Peyer's patch (tissue), 4 donors: ENCODE results near the gene INTS1. TPM values are rescaled to one million over a fixed set of nuclear protein-coding genes. Genes with fewer than 3 reads are reported as not detected.

ENCODE experiments used
- DNase-seq, 3 donors: peaks; one replicate each; pipeline ENCODE4 v3.0.0-alpha.2; 2017 to 2019
- H3K27ac ChIP-seq, 4 donors: fragments of 200-600 bp; sonication (generic); one replicate each; pipeline ENCODE4 v1.5.1; 2016 to 2019
- H3K27me3 ChIP-seq, 2 donors: fragments of 200-600 bp; sonication (generic); one replicate each; pipeline ENCODE4 v1.5.1; 2019
- H3K36me3 ChIP-seq, 3 donors: fragments of 200-600 bp; sonication (generic); one replicate each; pipeline ENCODE4 v1.5.1; 2016 to 2019
- H3K4me1 ChIP-seq, 4 donors: fragments of 200-600 bp; sonication (generic); one replicate each; pipeline ENCODE4 v1.5.1; 2016 to 2019
- H3K4me3 ChIP-seq, 4 donors: fragments of 200-600 bp; sonication (generic); 1 replicate in 3 of 4; 2 replicates in 1 of 4; pipeline ENCODE4 v1.5.1; 2016 to 2019; ENCODE audit warnings: mild to moderate bottlenecking in 1 of 4
- H3K9me3 ChIP-seq, 4 donors: fragments of 200-600 bp; sonication (generic); one replicate each; pipeline ENCODE4 v1.5.1; 2016 to 2019; ENCODE audit warnings: mild to moderate bottlenecking in 1 of 4
- CTCF ChIP-seq, 6 experiments: fragments of 450-650 bp in 4 of 6; fragments of 200-600 bp in 2 of 6; sonication (generic) in 1 of 6; IDR thresholded peaks; one replicate each; pipeline ENCODE4 v1.5.1; 2017 to 2019; ENCODE audit warnings: antibody characterized with exemption in 6 of 6, mild to moderate bottlenecking in 3 of 6, moderate library complexity in 1 of 6
- POLR2A ChIP-seq, 2 donors: fragments of 450-650 bp; IDR thresholded peaks; one replicate each; pipeline ENCODE4 v1.5.1; 2017; ENCODE audit warnings: antibody characterized with exemption in 2 of 2, mild to moderate bottlenecking in 2 of 2, moderate library complexity in 2 of 2
- total RNA-seq, 4 donors: library from RNA; depleted of rRNA; stranded (reverse); fragments of >200 nt; gene quantifications; one replicate each; pipeline ENCODE4 v1.1.0, GENCODE V29; 2016

Gene INTS1
- total RNA-seq, 4 donors from 2014 or later: 84.4 to 192 (median 108) TPM

GRCh38 chr7:1483079-1483478 is 21.1 kb downstream of the INTS1 start:
- no peak overlapping the region for H3K4me3 ChIP-seq
- no peaks in the 10 kb centered on the region for H3K4me1 ChIP-seq
- H3K36me3 ChIP-seq: peaks cover 0 to 98% (median 0%) of the 10 kb centered on the region in 3 donors
- TF ChIP-seq CTCF (IDR thresholded peaks at IDR 0.05) (no peak), POLR2A (IDR thresholded peaks at IDR 0.05) (no peak)
- H3K9me3 ChIP-seq: no peaks in the 10 kb centered on the region
- DNase-seq: no peak
- H3K27ac ChIP-seq: no peak overlapping the region
- H3K27me3 ChIP-seq: no peaks in the 10 kb centered on the region

- no peaks in the 10 kb centered on the region for H3K27me3 ChIP-seq
- no peak overlapping the region for H3K27ac ChIP-seq
- peaks cover 0 to 98% (median 0%) of the 10 kb centered on the region in 3 donors for H3K36me3 ChIP-seq
- TF ChIP-seq POLR2A (IDR thresholded peaks at IDR 0.05): no peak
- TF ChIP-seq CTCF (IDR thresholded peaks at IDR 0.05): no peak
- no peak for DNase-seq
- H3K4me3 ChIP-seq: no peak overlapping the region
- no peaks in the 10 kb centered on the region for H3K9me3 ChIP-seq
- no peaks in the 10 kb centered on the region for H3K4me1 ChIP-seq
Observed at GRCh38 chr7:1481300-1481699, 22.9 kb downstream of the INTS1 start.

- H3K9me3 ChIP-seq: no peaks in the 10 kb centered on the region
- H3K4me3 ChIP-seq: no peak overlapping the region
- H3K4me1 ChIP-seq: no peaks in the 10 kb centered on the region
- peaks cover 0 to 98% (median 0%) of the 10 kb centered on the region in 3 donors for H3K36me3 ChIP-seq
- TF ChIP-seq CTCF (IDR thresholded peaks at IDR 0.05) (no peak), POLR2A (IDR thresholded peaks at IDR 0.05) (no peak)
- no peaks in the 10 kb centered on the region for H3K27me3 ChIP-seq
- no peak for DNase-seq
- no peak overlapping the region for H3K27ac ChIP-seq
Observed at GRCh38 chr7:1480670-1481069, 23.5 kb downstream of the INTS1 start.

GRCh38 chr7:1479287-1479686 is 24.9 kb downstream of the INTS1 start:
- Histone ChIP-seq H3K27me3 (no peaks in the 10 kb centered on the region), H3K36me3 (peaks cover 0 to 88% (median 0%) of the 10 kb centered on the region in 3 donors), H3K9me3 (no peaks in the 10 kb centered on the region), H3K27ac (no peak overlapping the region), H3K4me3 (no peak overlapping the region), H3K4me1 (peaks cover 0 to 5% (median 0%) of the 10 kb centered on the region in 4 donors)
- TF ChIP-seq CTCF (IDR thresholded peaks at IDR 0.05): no peak
- no peak for TF ChIP-seq POLR2A (IDR thresholded peaks at IDR 0.05)
- no peak for DNase-seq

GRCh38 chr7:1478480-1478879 is 25.7 kb downstream of the INTS1 start:
- Histone ChIP-seq H3K27me3 (no peaks in the 10 kb centered on the region), H3K4me3 (no peak overlapping the region), H3K9me3 (no peaks in the 10 kb centered on the region), H3K27ac (no peak overlapping the region), H3K4me1 (peaks cover 0 to 7% (median 0%) of the 10 kb centered on the region in 4 donors), H3K36me3 (peaks cover 0 to 85% (median 0%) of the 10 kb centered on the region in 3 donors)
- TF ChIP-seq CTCF (IDR thresholded peaks at IDR 0.05) (no peak), POLR2A (IDR thresholded peaks at IDR 0.05) (no peak)
- no peak for DNase-seq

GRCh38 chr7:1476859-1477258 is 27.3 kb downstream of the INTS1 start:
- Histone ChIP-seq H3K4me3 (no peak overlapping the region), H3K27ac (no peak overlapping the region), H3K36me3 (peaks cover 0 to 85% (median 0%) of the 10 kb centered on the region in 3 donors), H3K27me3 (no peaks in the 10 kb centered on the region), H3K9me3 (no peaks in the 10 kb centered on the region), H3K4me1 (peaks cover 0 to 7% (median 0%) of the 10 kb centered on the region in 4 donors)
- TF ChIP-seq CTCF (IDR thresholded peaks at IDR 0.05): no peak
- TF ChIP-seq POLR2A (IDR thresholded peaks at IDR 0.05): no peak
- no peak for DNase-seq
